Measurements from ENCODE around the gene MGLL.

The MGLL gene

GRCh38 chr3:127729556-127730056, 92.7 kb downstream of the MGLL start:
- no peak for DNase-seq (ENCODE audit: low read depth in 1 of 2, low spot score in 1 of 2)

- DNase-seq (ENCODE audit: low read depth in 1 of 2, low spot score in 1 of 2) = no peak
Measured at GRCh38 chr3:127728417-127729015, 93.8 kb downstream of the MGLL start.

- DNase-seq (ENCODE audit: low read depth in 1 of 2, low spot score in 1 of 2) = no peak
Measured at GRCh38 chr3:127726894-127727293, 95.4 kb downstream of the MGLL start.

DNA sequence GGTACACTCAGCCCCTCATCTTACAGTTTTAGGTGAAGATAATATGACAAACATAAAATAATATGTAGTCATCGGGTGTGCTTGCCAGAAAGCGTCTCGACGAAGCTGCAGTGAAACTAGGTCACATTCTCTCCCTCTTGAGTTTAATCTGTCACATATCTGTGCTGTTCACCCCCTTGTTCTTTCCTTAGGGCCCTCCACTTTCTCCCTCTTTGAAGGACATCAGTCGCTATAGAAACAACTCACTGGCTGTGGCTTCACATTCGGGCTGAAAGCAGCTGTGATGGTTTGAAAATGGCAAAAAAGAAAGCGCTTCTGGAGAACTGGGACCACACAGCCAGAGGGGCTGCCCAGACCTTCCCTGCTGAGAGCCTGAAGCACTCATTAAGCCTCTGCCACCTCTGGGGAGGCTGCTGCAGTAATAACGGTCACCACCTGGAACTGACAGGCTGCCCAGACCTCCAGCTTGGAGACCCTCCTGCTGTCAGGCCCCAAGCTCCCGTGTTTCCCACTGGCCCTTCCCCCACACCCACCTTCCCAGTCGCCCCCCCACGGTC, 99.2 kb downstream of the MGLL start:
- no peak for DNase-seq (ENCODE audit: low read depth in 1 of 2, low spot score in 1 of 2)

DNA sequence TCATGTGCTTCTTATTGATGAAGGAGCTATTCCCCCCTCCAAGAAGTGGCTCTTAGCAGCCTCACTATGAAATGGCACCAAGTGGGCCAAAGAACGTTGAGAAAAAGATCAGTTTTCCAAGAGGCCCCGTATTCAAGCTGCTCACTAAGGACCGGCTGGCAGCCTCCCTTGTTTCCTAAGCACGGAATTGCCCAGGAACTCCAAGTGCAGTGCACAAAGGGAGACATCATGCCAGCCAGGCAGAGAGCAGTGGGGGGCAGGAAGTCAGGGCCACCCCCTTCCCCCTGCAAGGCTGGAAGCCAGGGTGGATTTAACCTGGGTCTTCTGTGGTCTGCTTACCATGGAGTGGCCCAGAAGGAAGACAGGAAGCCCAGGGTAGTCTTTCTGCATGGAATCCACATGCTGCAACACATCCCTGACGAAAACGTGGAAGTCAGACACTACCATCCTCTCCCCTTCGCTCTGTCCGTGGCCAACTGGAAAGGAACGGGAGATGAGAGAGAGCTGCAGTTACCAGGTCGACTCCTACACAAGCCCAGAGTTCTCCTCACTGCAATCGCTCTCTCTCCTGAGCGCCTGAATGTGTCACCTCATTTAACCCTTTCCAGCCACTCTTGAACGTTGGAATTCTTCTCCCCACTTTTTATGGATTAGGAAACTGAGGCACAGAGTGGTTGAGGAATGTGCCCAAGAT, 100.1 kb downstream of the MGLL start:
- DNase-seq (ENCODE audit: low read depth in 1 of 2, low spot score in 1 of 2) = no peak

- DNase-seq (ENCODE audit: low read depth in 1 of 2, low spot score in 1 of 2) = no peak
Measured at GRCh38 chr3:127720985-127721935, 101.1 kb downstream of the MGLL start.

DNA sequence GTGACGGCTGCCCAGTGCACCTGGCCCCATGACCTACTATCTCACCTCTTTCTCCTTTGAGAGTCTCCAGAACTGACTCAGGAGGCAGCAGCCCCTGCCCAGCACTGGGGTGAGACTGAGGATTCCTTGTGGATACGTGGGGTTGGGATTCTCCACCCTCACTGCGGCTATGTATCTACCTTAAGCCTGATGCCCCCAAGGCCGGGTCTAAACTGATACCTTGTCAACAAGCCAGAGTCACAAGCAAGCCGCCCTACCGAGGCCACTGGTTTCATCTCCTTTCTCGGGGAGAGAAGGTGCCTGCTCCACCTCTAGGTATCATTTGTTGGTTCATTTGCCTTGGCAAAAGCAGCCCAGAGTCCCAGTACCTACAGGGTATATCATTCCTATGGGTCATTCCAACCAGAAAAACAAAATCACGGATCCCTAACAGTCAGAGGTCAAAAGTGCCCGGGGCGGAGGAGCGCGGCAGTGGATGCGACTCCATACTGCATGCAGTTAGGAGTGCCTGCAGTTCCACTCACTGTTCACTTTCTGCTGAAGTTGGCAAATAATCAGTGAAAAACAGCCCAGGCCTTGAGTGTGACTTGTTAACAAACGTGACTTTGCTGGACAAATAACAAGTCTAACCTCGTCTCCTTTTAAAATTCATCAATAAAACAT, 102.0 kb downstream of the MGLL start:
- no peak for DNase-seq (ENCODE audit: low read depth in 1 of 2, low spot score in 1 of 2)

GRCh38 chr3:127719369-127719768, 102.9 kb downstream of the MGLL start:
- no peak for DNase-seq (ENCODE audit: low read depth in 1 of 2, low spot score in 1 of 2)

DNA sequence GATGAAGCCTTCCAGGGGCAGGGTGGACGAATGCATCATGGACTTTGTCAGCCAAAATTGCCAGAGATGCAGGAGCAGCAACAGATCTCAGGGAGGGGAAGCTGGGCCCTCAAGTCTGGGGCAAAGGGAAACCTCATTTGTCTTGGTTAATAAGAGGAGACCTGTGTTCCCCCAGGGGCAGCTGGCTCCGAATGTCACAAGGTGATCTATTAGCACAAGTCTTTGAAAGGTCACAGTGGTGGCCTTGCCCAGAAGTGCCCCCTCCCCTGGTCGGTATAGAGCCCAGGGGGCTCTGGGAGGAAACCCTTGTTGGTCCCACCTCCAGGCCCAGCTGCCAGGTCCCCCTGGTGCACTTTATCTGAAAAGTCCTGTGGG, 103.4 kb downstream of the MGLL start:
- no peak for DNase-seq (ENCODE audit: low read depth in 1 of 2, low spot score in 1 of 2)

DNA sequence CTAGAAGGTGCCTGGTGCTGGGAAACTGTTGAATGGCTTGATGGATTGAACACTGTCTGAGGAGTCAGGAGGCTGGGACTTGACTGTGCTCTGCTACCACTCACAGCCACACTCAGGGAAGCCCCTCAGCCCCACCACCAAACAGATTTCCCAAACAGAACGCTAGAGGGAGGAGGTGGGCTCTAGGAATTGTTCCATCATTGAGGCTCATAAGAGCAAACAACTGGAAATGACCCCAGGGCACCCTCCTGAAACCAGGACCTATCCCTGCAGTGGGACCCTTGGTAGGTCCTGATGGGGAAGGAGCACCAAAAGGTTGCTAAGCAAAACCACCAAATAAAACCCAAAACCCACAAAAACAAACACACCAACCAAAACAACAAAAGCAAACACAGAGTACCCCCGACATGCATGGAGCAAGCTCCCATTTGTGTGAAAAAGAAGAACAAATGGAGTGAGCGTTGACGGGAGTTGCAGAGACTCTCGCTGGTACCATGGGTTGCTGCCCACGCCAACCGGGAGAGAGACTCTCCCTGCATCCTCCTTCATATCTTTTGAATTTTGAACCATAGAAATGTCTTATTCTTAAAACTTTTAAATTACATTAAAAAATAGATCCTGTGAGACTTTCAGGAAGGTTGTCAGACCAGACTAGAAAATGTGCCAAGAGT, 103.9 kb downstream of the MGLL start:
- DNase-seq (ENCODE audit: low read depth in 1 of 2, low spot score in 1 of 2) = no peak

- DNase-seq (ENCODE audit: low read depth in 1 of 2, low spot score in 1 of 2) = no peak
Measured at GRCh38 chr3:127717357-127718244, 104.7 kb downstream of the MGLL start.

GRCh38 chr3:127716384-127716783, 105.9 kb downstream of the MGLL start:
- DNase-seq (ENCODE audit: low read depth in 1 of 2, low spot score in 1 of 2) = no peak

DNA sequence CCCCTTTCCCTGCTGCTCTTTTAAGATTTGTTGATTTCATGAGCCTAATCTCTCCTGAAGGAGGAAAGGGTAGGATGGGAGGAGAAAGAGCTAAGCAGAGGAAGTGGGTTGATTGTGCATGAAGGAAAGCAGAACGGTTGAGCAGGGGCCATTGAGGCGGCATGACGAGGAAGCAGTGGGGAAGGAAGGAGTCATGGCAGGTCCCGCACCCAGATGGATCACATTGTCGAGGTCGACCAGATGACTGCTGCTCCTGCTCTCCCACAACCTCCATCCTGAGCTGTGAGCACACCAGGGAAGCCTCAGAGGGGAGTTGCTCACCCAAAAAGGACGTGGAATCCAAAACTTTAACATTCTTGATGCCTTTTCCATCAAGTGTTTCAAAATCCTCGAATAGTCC, 106.8 kb downstream of the MGLL start:
- no peak for DNase-seq (ENCODE audit: low read depth in 1 of 2, low spot score in 1 of 2)

DNA sequence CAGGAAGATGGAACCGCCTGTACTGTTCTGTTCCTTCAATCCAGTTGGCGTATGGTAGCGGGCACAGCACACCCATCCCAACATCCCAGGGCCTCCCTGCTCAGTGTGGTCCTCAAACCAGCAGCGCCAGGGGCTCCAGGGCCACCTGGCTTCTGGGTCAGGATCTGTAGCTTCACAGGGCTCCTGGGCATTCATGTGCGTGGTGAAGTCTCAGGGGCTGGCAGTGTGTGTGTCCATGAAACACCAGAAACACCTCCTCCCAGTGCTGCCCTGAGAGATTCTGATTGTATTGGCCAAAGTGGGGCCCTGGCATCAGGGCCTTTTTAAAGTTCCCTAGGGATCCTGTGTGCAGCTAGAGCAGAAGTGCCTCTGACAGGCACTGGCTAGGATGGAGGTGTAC, 107.4 kb downstream of the MGLL start:
- DNase-seq (ENCODE audit: low read depth in 1 of 2, low spot score in 1 of 2) = no peak

- DNase-seq (ENCODE audit: low read depth in 1 of 2, low spot score in 1 of 2) = no peak
Measured at GRCh38 chr3:127714125-127714571, 108.2 kb downstream of the MGLL start.

DNA sequence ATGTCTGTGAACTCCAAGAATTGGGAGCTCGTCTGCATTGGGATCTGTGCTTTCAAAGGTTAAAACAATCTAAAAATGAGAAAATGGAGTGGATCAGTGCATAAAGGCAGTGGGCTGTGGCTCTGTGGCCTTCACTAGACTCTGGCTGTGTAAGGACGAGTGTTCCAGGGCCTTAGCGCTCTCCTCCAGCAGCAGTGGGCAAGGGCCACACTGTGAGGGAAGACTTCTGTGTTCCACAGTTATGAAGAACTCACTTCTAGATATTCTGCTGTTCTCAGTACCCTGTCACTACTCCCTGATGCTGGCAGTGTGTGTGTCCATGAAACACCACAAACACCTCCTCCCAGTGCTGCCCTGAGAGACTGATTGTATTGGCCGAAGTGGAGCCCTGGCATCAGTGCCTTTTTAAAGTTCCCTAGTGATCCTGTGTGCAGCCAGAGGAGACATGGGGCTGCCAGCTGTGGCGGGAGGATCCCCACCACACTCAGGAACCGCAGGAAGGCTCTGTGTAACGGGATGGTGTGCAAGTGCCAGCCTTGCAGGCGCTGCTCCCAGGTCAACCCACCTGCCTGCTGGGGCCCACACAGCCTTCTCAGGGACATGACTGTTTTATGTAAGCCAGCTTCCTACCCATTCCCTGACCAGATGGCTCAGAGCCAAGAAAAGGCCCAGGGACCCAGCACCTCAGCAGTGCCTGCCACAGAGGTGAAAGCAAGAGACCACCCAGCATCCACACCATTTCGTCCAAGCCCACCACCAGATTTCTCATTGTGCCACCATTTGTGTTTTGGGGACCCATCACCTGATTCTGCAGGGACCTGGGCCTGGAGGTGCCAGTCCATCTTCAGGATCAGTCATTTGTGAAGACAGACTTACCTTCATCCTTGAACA, 109.2 kb downstream of the MGLL start:
- DNase-seq (ENCODE audit: low read depth in 1 of 2, low spot score in 1 of 2) = no peak

- no peak for DNase-seq (ENCODE audit: low read depth in 1 of 2, low spot score in 1 of 2)
Measured at GRCh38 chr3:127712461-127712860, 109.9 kb downstream of the MGLL start.

GRCh38 chr3:127711896-127712295, 110.4 kb downstream of the MGLL start:
- DNase-seq (ENCODE audit: low read depth in 1 of 2, low spot score in 1 of 2) = no peak
